ENCODE measurements around the gene CFAP70. TPM values are rescaled to one million over a fixed set of nuclear protein-coding genes. Genes with fewer than 3 reads are reported as not detected.
"Not testable (repeated sequence)": the region's sequence is repeated elsewhere in the genome, so short reads cannot be mapped to it uniquely, and the experiment has no call there.

CFAP70 gene
- total RNA-seq, 1 experiment from 2014 or later, result 0.29 TPM

GRCh38 chr10:73339436-73339835 is 19.2 kb downstream of the CFAP70 start:
- peak; percentile 11 for DNase-seq (ENCODE audit: low read depth)

GRCh38 chr10:73338801-73339368 is 19.8 kb downstream of the CFAP70 start:
- peak; percentile 10 for DNase-seq (ENCODE audit: low read depth)

- no peak for DNase-seq (ENCODE audit: low read depth)
Observed at GRCh38 chr10:73333202-73333601, 25.5 kb downstream of the CFAP70 start.

- DNase-seq (ENCODE audit: low read depth), result no peak
Observed at GRCh38 chr10:73332379-73332778, 26.3 kb downstream of the CFAP70 start.

GRCh38 chr10:73328523-73328922 is 30.1 kb downstream of the CFAP70 start:
- not testable (repeated sequence) for DNase-seq (ENCODE audit: low read depth)

- not testable (repeated sequence) for DNase-seq (ENCODE audit: low read depth)
Observed at GRCh38 chr10:73325290-73325689, 33.4 kb downstream of the CFAP70 start.

- DNase-seq (ENCODE audit: low read depth), result not testable (repeated sequence)
Observed at GRCh38 chr10:73323582-73323981, 35.1 kb downstream of the CFAP70 start.

- no peak for DNase-seq (ENCODE audit: low read depth)
Observed at GRCh38 chr10:73310475-73310874, 48.2 kb downstream of the CFAP70 start.

- no peak for DNase-seq (ENCODE audit: low read depth)
Observed at GRCh38 chr10:73307203-73307800, 51.4 kb downstream of the CFAP70 start.

- no peak for DNase-seq (ENCODE audit: low read depth)
Observed at GRCh38 chr10:73306171-73306708, 52.4 kb downstream of the CFAP70 start.

- DNase-seq (ENCODE audit: low read depth), result no peak
Observed at GRCh38 chr10:73296946-73297345, 61.7 kb downstream of the CFAP70 start.

- DNase-seq (ENCODE audit: low read depth), result no peak
Observed at GRCh38 chr10:73293461-73293860, 65.2 kb downstream of the CFAP70 start.

GRCh38 chr10:73289958-73290357 is 68.7 kb downstream of the CFAP70 start:
- no peak for DNase-seq (ENCODE audit: low read depth)

- DNase-seq (ENCODE audit: low read depth), result no peak
Observed at GRCh38 chr10:73287441-73287840, 71.2 kb downstream of the CFAP70 start.

- DNase-seq (ENCODE audit: low read depth), result no peak
Observed at GRCh38 chr10:73281097-73281496, 77.6 kb downstream of the CFAP70 start.

GRCh38 chr10:73264423-73264822 is 94.2 kb downstream of the CFAP70 start:
- DNase-seq (ENCODE audit: low read depth), result no peak

GRCh38 chr10:73263693-73264347 is 94.8 kb downstream of the CFAP70 start:
- no peak for DNase-seq (ENCODE audit: low read depth)

- DNase-seq (ENCODE audit: low read depth), result no peak
Observed at GRCh38 chr10:73262880-73263555, 95.6 kb downstream of the CFAP70 start.

GRCh38 chr10:73262105-73262730 is 96.4 kb downstream of the CFAP70 start:
- DNase-seq (ENCODE audit: low read depth), result peak; percentile 81

- no peak for DNase-seq (ENCODE audit: low read depth)
Observed at GRCh38 chr10:73261362-73261995, 97.2 kb downstream of the CFAP70 start.

GRCh38 chr10:73258612-73259011 is 100.1 kb downstream of the CFAP70 start:
- DNase-seq (ENCODE audit: low read depth), result not testable (repeated sequence)

- no peak for DNase-seq (ENCODE audit: low read depth)
Observed at GRCh38 chr10:73253225-73253555, 105.5 kb downstream of the CFAP70 start.

Measured in Daoy (cell line).